ENCODE results near the gene TMEM54. TPM values are rescaled to one million over a fixed set of nuclear protein-coding genes. Genes with fewer than 3 reads are reported as not detected.

Gene TMEM54
- total and polyA plus RNA-seq, 9 of the 15 experiments (the other 6 are each of a cell fraction or from before 2014, with no cell fraction given): 1.00 to 16.2 (median 8.2) TPM

DNA sequence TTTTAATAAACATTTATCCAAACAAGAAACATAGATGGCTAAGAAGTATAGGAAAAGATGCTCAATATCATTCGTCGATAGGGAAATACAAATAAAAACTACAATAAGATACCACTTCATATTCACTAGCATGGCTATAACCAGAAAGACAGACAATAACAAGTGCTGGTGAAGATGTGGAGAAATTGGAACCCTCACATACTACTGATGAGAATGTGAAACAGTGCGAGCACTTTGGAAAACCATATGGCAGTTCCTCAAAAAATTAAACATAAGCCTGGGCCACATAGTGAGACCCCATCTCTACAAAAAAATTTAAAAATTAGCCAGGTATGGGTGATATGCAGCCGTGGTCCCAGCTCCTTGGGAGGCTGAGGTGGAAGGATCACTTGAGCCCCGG is 9.1 kb upstream of the TMEM54 start:
- ChIA-PET CTCF (ENCODE audit: low intra/inter-chr PET ratio) (no interaction called here), POLR2A (interaction anchor here (1.3 kb wide), 1 partner anchor 12 kb away, joined by 3 read pairs; no protein-coding TSS in a partner anchor)
- no peak overlapping the region for H3K9ac ChIP-seq (ENCODE audit: insufficient read depth in 1 of 2, low read depth in 2 of 2, low read length in 2 of 2)
- no peaks in the 10 kb centered on the region for H4K20me1 ChIP-seq (replicated peaks; ENCODE audit: control insufficient read depth, insufficient read depth, low read length)
- DNase-seq (ENCODE audit: extremely low read depth in 1 of 4, low spot score in 3 of 4): no peak
- intact Hi-C loops (cut with micrococcal nuclease): no loop called here
- no peak for FAIRE-seq
- no peaks in the 10 kb centered on the region for H3K36me3 ChIP-seq (ENCODE audit: control insufficient read depth, insufficient read depth, low read length)
- H2AFZ ChIP-seq (ENCODE audit: low read depth, low read length): no peak overlapping the region
- no peaks in the 10 kb centered on the region for H3K79me2 ChIP-seq (ENCODE audit: control insufficient read depth, insufficient read depth, low read length)
- WGBS (ENCODE audit: insufficient coverage, low coverage, missing lambda C conversion rate): 0% methylated on average over 5 of the region's 5 CpGs
- in situ Hi-C loops (cut with MboI): no loop called here
- H3K4me3 ChIP-seq: no peak overlapping the region
- H3K9me3 ChIP-seq (replicated peaks; ENCODE audit: control insufficient read depth, insufficient read depth, low read depth, low read length): peaks cover 2% of the 10 kb centered on the region; the same call in 1 of the 2 replicates
- peaks cover 0 to 14% of the 10 kb centered on the region in 2 experiments; a peak in 2 of 5 replicates for H3K27me3 ChIP-seq (ENCODE audit: control insufficient read depth in 2 of 2, insufficient read depth in 2 of 2, low read length in 2 of 2)
- no peak overlapping the region for H3K27ac ChIP-seq (ENCODE audit: extremely low read depth, low read depth, low read length)
- no peak overlapping the region for H3K4me2 ChIP-seq (ENCODE audit: insufficient read depth, low read length)
- TF ChIP-seq ZNF184 (CRISPR knock-in tag; IDR thresholded peaks at IDR 0.05) (0 out of 2 replicates have a peak, but pooled peaks have one; percentile 17), HOXB6 (CRISPR knock-in tag; IDR thresholded peaks at IDR 0.05; ENCODE audit: borderline replicate concordance) (no peak), TCF7L2 (IDR thresholded peaks at IDR 0.05; ENCODE audit: low read depth, low read length) (no peak), ZNF121 (CRISPR knock-in tag; conservative IDR thresholded peaks at IDR 0.05) (peak; percentile 76), EP400 (IDR thresholded peaks at IDR 0.05) (no peak), NR2F6 (CRISPR knock-in tag; IDR thresholded peaks at IDR 0.05) (no peak), MAFG (tag; conservative IDR thresholded peaks at IDR 0.05) (0 out of 2 replicates have a peak, but pooled peaks have one; percentile 1), MED1 (CRISPR knock-in tag; IDR thresholded peaks at IDR 0.05; ENCODE audit: borderline replicate concordance) (no peak)
- TF ChIP-seq, protein P1, sequence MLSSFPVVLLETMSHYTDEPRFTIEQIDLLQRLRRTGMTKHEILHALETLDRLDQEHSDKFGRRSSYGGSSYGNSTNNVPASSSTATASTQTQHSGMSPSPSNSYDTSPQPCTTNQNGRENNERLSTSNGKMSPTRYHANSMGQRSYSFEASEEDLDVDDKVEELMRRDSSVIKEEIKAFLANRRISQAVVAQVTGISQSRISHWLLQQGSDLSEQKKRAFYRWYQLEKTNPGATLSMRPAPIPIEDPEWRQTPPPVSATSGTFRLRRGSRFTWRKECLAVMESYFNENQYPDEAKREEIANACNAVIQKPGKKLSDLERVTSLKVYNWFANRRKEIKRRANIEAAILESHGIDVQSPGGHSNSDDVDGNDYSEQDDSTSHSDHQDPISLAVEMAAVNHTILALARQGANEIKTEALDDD (IDR thresholded peaks at IDR 0.05): no peak
- TF ChIP-seq, protein P2, sequence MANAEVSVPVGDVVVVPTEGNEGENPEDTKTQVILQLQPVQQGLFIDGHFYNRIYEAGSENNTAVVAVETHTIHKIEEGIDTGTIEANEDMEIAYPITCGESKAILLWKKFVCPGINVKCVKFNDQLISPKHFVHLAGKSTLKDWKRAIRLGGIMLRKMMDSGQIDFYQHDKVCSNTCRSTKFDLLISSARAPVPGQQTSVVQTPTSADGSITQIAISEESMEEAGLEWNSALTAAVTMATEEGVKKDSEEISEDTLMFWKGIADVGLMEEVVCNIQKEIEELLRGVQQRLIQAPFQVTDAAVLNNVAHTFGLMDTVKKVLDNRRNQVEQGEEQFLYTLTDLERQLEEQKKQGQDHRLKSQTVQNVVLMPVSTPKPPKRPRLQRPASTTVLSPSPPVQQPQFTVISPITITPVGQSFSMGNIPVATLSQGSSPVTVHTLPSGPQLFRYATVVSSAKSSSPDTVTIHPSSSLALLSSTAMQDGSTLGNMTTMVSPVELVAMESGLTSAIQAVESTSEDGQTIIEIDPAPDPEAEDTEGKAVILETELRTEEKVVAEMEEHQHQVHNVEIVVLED (CRISPR knock-in tag; IDR thresholded peaks at IDR 0.05): no peak
- TF ChIP-seq, protein P3, sequence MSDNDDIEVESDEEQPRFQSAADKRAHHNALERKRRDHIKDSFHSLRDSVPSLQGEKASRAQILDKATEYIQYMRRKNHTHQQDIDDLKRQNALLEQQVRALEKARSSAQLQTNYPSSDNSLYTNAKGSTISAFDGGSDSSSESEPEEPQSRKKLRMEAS (CRISPR knock-in tag; IDR thresholded peaks at IDR 0.05): no peak
- ATAC-seq: no peak
- H3K4me1 ChIP-seq (replicated peaks in 1 of 2; ENCODE audit: control insufficient read depth in 2 of 2, insufficient read depth in 2 of 2, low read length in 2 of 2): no peaks in the 10 kb centered on the region; a peak in 2 of 5 replicates
- no peaks in the 10 kb centered on the region for H3K9me1 ChIP-seq (ENCODE audit: control insufficient read depth, insufficient read depth, low read length)
- BruUV-seq (replicated peaks): no TSS peak

Measured in K562 (cell line).